IPS-18c (cell line): ENCODE data around the gene SHBG.
A peak's percentile ranks its signal among the peaks of the same experiment; 100 is the strongest.
"Not testable (repeated sequence)": the region's sequence is repeated elsewhere in the genome, so short reads cannot be mapped to it uniquely, and the experiment has no call there.

ENCODE experiments used
- H3K4me3 ChIP-seq: 2 replicates; pipeline ENCODE4 v1.7.0; 2013; ENCODE audit warnings: low read depth, mild to moderate bottlenecking, low read length, moderate library complexity; ENCODE audit not compliant: insufficient read depth
- H3K9me3 ChIP-seq: one replicate; pipeline ENCODE4 v1.6.1; 2013; ENCODE audit warnings: mild to moderate bottlenecking, low read length, moderate library complexity; ENCODE audit not compliant: control insufficient read depth, insufficient read depth

Gene SHBG

GRCh38 chr17:7597561-7597960, 32.4 kb upstream of the SHBG start:
- H3K9me3 ChIP-seq, H3K4me3 ChIP-seq: not testable (repeated sequence)

GRCh38 chr17:7606280-7606679, 23.7 kb upstream of the SHBG start:
- Histone ChIP-seq H3K9me3 (no peaks in the 10 kb centered on the region), H3K4me3 (no peak overlapping the region)

- Histone ChIP-seq H3K4me3 (no peak overlapping the region), H3K9me3 (no peaks in the 10 kb centered on the region)
Observed at GRCh38 chr17:7610641-7611040, 19.3 kb upstream of the SHBG start.

GRCh38 chr17:7611635-7612293, 18.2 kb upstream of the SHBG start:
- Histone ChIP-seq H3K9me3 (no peaks in the 10 kb centered on the region), H3K4me3 (no peak overlapping the region; the same call in 1 of the 2 replicates)

DNA sequence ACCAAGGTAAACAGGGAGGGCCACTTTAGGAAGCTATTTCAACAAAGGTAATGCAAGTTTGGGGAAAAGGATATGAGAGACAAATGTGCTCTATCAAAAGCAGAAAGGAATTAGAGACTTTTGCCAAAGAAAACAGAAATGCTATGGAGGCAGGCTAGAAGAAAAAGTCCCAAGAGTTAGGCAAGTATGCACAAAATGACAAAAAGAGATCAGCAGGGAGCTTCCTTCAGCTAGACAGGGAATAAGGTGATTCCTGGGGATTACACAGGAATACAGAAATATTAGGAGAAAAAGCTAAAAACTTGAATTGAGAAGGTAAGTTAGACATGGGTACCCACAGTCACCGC, 17.7 kb upstream of the SHBG start:
- Histone ChIP-seq H3K9me3 (no peaks in the 10 kb centered on the region), H3K4me3 (no peak overlapping the region)

DNA sequence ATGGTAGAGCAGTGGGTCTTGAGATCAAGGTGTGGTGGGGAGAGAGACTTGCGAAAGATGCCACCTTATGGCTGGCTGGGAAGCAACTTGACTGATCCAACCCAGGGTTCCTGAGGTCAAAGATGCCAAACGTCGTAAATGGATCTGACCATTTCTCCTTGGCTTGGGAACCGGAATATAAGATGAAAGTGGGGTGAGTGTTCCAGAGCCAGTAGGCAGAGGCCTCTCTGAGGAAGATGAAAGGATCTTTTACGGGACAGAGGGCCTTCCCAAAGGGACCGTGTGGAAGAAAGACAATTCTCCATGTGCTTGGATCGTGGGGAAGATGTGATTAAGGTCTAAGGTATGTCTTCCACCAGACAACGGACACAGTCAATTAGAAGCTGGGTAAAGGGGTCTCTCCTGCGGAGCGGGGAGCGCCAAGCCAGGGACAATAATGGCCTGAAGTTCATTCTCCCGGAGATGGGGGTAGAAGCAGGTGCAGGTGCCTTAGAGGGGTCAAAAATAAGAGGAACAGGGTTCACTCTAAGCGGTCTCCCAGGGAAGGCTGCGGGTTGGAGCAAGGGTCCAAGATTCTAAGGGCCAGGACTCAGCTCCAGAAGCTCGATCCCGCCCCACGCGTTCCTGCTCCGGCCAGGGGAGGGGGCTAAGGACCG, 16.0 kb upstream of the SHBG start:
- Histone ChIP-seq H3K9me3 (no peaks in the 10 kb centered on the region), H3K4me3 (peak overlapping the region; percentile 87)

GRCh38 chr17:7614425-7615264, 15.3 kb upstream of the SHBG start, which contains the start of gene FXR2:
FXR2 (minus strand) TSS chr17:7614897; CDS start chr17:7614532, 365 bp downstream.
- no peaks in the 10 kb centered on the region for H3K9me3 ChIP-seq
- H3K4me3 ChIP-seq: peak within 1 kb of the TSS; percentile 87

GRCh38 chr17:7615265-7615747, 14.6 kb upstream of the SHBG start:
- peak overlapping the region; percentile 2; the same call in 1 of the 2 replicates for H3K4me3 ChIP-seq
- H3K9me3 ChIP-seq: no peaks in the 10 kb centered on the region

DNA sequence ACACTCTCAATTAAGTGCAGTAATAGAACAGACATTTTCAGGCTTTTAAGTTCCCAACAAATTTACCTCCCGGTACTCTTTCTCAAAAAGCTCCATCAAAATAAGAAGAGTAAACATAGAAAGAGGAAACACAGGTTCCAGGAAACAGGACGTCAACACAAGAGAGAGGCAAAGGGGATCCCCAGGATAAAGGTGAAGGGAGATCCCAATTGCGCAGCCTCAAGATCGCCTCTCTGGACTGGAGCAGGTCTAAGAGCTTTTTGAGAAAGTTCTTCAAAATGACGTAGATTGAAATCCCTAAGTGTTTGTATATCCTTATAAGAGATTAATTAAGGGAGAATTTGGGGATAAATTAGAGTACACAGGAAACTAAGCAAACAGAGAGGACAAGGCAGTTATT, 11.3 kb upstream of the SHBG start:
- Histone ChIP-seq H3K4me3 (no peak overlapping the region), H3K9me3 (no peaks in the 10 kb centered on the region)

DNA sequence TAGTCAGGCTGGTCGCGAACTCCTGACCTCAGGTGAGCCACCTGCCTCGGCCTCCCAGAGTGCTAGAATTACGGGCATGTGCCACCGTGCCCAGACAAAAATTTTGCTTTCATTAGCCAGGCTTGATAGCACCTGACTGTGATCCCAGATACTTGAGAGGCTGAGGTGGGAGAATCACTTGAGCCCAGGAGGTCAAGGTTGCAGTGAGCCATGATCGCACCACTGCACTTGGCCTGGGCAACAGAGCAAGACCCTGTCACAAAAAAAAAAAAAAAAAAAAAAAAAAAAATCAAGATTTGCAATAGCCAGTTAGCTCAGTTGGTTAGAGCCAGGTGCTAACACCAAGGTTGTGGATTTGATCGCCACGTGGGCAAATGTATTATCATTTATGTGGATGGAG, 9.1 kb upstream of the SHBG start:
- H3K4me3 ChIP-seq: no peak overlapping the region
- no peaks in the 10 kb centered on the region for H3K9me3 ChIP-seq

DNA sequence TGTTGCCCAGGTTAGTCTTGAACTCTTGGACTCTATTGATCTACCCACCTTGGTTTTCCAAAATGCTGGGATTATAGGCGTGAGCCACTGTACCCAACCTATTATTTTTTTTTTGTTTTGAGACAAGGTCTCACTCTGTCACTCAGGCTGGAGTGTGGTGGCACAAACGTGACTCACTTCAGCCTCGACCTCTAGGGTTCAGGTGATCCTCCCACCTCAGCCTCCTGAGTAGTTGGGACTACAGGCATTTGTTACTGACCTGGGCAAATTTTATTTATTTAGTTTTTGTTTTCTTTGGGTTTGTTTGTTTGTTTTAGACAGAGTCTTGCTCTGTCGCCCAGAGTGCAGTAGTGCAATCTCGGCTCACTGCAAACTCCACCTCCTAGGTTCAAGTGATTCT, 6.3 kb upstream of the SHBG start:
- no peaks in the 10 kb centered on the region for H3K9me3 ChIP-seq

GRCh38 chr17:7625749-7626148, 4.2 kb upstream of the SHBG start:
- not testable (repeated sequence) for H3K9me3 ChIP-seq, H3K4me3 ChIP-seq

More for the DNA sequence above, 6.3 kb upstream of the SHBG start:
- no peak overlapping the region for H3K4me3 ChIP-seq

DNA sequence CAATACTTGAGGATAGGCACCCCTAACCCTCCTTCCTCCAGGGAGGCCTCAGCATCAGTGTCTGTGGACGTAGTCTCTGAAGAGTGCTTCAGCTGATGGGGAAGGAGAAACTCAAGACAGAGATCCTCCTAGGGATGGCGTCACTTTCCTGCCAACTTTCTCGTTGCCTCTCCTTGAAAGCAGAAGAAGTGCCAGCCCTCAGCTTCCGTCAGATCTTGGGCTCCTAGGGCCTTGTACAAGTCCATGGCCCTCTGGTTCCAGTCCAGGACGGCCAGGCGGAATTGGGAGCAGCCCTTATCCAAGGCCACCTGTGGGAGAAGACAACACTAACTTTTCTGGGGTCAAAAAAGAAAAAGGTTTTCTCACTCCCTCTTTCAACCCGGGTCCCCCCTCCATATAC, 3.6 kb upstream of the SHBG start:
- peak overlapping the region; percentile 94 for H3K4me3 ChIP-seq
- no peaks in the 10 kb centered on the region for H3K9me3 ChIP-seq

DNA sequence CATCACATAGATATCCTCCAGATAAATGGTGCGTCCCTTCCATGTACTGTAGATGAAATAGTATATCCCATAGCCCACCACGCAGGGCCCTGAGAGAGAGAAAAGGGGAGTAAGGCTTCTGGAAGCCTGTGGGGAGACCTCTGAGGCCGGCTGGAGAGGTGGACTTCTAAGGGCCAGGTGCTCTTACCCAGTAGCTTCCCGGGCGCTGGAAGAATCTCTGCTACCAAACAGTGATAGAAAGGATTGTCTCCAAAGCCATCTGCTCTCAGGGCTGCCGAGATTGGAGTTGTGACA, 3.0 kb upstream of the SHBG start:
- Histone ChIP-seq H3K4me3 (peak overlapping the region; percentile 94), H3K9me3 (no peaks in the 10 kb centered on the region)

GRCh38 chr17:7627250-7628121, 2.4 kb upstream of the SHBG start, which contains the start of gene SAT2:
SAT2 (minus strand) TSS chr17:7627821; CDS start chr17:7627635, 186 bp downstream.
- Histone ChIP-seq H3K9me3 (no peaks in the 10 kb centered on the region), H3K4me3 (peak within 1 kb of the TSS; percentile 94)

GRCh38 chr17:7631398-7632380, 1.8 kb downstream of the SHBG start:
- H3K4me3 ChIP-seq: no peak overlapping the region
- no peaks in the 10 kb centered on the region for H3K9me3 ChIP-seq
